GM10248 (cell line): ENCODE measurements around the gene RSPH3.

Experiments
- CTCF ChIA-PET: fragments of 300-600 bp; sonication (Branson Sonifier 250); formaldehyde crosslinking; extraction: SDS; loops from one replicate; lab custom pipeline; 2021; ENCODE audit warnings: antibody characterized with exemption; lab: Yijun Ruan, JAX
- POLR2A ChIA-PET: fragments of 350-650 bp; sonication (Branson Sonifier 250); formaldehyde crosslinking; extraction: SDS; loops from one replicate; lab custom pipeline; 2020; ENCODE audit warnings: antibody characterized with exemption; lab: Yijun Ruan, JAX
- DNase-seq: peaks from one replicate; pipeline ENCODE4 v3.0.0; 2012; ENCODE audit errors: extremely low spot score
- CTCF ChIP-seq: IDR thresholded peaks from 2 replicates; pipeline ENCODE4 v1.5.1; 2012; ENCODE audit warnings: mild to moderate bottlenecking, low read depth; ENCODE audit errors: extremely low read depth, missing control alignments, control extremely low read depth

The RSPH3 gene

GRCh38 chr6:158938220-158938619 lies 61.8 kb downstream of the RSPH3 start:
- DNase-seq: no peak
- TF ChIP-seq CTCF: no peak
- POLR2A ChIA-PET: no interaction called here
- CTCF ChIA-PET: interaction anchor here (1.1 to 1.5 kb wide), 3 partner anchors 10 to 23 kb away, joined by 3 to 4 read pairs (median 3); no protein-coding TSS in a partner anchor

GRCh38 chr6:158934157-158934556 lies 65.8 kb downstream of the RSPH3 start:
- no peak for DNase-seq
- TF ChIP-seq CTCF: no peak
- POLR2A ChIA-PET: no interaction called here
- CTCF ChIA-PET: interaction anchor here (0.8 to 0.9 kb wide), 2 partner anchors 22 to 24 kb away, joined by 3 read pairs; no protein-coding TSS in a partner anchor

- ChIA-PET CTCF (no interaction called here), POLR2A (no interaction called here)
- no peak for TF ChIP-seq CTCF
- no peak for DNase-seq
Measured at GRCh38 chr6:158933079-158933595, 66.9 kb downstream of the RSPH3 start.

- ChIA-PET POLR2A (no interaction called here), CTCF (interaction anchor here (0.9 to 1.8 kb wide), 6 partner anchors 10 to 135 kb away, joined by 3 to 6 read pairs (median 3); no protein-coding TSS in a partner anchor)
- no peak for DNase-seq
- TF ChIP-seq CTCF: no peak
Measured at GRCh38 chr6:158928068-158928467, 71.9 kb downstream of the RSPH3 start.

GRCh38 chr6:158926414-158926813 lies 73.6 kb downstream of the RSPH3 start:
- no peak for TF ChIP-seq CTCF
- POLR2A ChIA-PET: no interaction called here
- no peak for DNase-seq
- CTCF ChIA-PET: no interaction called here

GRCh38 chr6:158924499-158925455 lies 75.2 kb downstream of the RSPH3 start:
- ChIA-PET CTCF (interaction anchor here (2.8 kb wide), 1 partner anchor 131 kb away, joined by 7 read pairs; no protein-coding TSS in a partner anchor), POLR2A (no interaction called here)
- TF ChIP-seq CTCF: no peak
- no peak for DNase-seq
